GM12874 (cell line): ENCODE data around the gene DBX1.

Source experiments
- TF ChIP-seq, protein P1 (sequence below): IDR thresholded peaks from 2 replicates; pipeline ENCODE4 v1.5.1; 2011; ENCODE audit warnings: low read depth, mild to moderate bottlenecking, control low read depth, low read length, moderate library complexity; ENCODE audit not compliant: insufficient read depth

Gene DBX1

DNA sequence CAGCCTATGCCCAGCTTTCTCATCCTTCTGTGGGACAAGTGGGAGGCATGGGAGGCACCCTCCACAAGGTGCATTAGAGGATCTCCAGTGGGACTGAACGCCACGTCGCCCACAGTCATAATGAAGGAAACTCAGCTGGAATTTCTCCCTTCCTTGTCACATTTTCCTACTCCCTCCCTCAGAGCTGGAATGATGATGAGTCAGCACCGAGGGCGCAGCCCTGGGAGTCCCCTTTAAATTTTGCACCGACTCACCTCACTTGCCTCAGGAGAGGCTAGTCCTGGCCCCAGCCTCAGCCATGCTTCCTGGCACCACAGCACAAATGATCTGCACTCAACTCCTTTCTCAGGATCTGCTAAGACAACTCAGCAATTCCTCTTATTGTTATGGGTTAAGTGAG, 34.3 kb downstream of the DBX1 start:
- TF ChIP-seq, protein P1, sequence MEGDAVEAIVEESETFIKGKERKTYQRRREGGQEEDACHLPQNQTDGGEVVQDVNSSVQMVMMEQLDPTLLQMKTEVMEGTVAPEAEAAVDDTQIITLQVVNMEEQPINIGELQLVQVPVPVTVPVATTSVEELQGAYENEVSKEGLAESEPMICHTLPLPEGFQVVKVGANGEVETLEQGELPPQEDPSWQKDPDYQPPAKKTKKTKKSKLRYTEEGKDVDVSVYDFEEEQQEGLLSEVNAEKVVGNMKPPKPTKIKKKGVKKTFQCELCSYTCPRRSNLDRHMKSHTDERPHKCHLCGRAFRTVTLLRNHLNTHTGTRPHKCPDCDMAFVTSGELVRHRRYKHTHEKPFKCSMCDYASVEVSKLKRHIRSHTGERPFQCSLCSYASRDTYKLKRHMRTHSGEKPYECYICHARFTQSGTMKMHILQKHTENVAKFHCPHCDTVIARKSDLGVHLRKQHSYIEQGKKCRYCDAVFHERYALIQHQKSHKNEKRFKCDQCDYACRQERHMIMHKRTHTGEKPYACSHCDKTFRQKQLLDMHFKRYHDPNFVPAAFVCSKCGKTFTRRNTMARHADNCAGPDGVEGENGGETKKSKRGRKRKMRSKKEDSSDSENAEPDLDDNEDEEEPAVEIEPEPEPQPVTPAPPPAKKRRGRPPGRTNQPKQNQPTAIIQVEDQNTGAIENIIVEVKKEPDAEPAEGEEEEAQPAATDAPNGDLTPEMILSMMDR = no peak

DNA sequence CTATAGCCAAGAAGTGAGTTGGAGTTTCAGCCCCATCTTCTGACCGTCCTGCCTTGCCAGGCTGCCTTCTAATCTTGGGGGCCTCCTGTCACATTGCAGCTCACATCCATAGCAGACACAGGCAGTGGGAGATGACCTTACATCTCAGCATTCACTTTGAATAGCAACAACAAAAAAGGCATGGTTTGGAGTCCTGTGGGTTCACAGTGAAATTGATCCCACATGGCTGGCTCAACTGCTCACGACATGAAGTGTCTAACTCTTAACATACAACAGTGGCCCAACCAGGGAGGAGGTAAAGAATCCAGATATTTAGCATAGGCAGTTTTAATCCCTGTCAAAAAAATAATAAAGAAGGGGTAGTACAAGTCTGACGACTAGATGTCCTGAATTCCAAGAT, 38.1 kb downstream of the DBX1 start:
- TF ChIP-seq, protein P1 = no peak

DNA sequence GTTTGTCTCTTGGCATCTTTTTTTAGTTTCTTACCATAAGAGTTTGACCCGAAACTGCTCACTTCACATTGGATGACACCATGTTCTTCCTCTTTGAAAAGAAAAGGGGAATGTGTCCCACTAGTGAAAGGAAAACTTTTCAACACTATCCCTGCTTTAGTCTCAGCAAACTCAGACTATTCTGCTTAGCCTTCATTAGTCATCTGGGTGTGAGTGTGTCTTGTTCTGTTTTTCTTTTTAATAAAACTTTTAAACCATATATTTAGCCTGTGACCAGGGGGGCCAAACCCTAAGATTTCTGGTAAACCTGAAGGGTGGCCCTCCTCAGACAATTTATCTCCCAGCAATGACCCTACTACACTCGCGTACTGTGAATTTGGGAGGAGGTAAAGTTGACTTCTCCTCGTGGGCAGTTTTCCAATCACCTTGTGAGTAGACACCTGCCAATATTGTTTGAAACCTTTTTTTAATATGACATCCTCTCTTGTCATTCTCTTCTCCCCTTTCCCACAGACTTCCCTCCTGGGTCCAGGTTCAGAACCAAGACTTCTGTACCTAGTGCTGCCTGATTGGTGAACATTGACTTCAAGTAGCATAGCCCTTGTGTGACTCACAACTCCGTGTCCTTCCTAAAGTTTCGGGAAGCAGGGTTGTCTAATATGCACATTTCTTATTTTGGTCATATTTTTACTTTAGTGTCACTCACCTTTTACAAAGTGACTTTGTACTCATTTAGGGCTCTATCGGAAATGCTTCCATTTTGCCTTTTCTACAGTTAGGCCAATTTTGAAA, 39.9 kb downstream of the DBX1 start:
- TF ChIP-seq, protein P1 = no peak

DNA sequence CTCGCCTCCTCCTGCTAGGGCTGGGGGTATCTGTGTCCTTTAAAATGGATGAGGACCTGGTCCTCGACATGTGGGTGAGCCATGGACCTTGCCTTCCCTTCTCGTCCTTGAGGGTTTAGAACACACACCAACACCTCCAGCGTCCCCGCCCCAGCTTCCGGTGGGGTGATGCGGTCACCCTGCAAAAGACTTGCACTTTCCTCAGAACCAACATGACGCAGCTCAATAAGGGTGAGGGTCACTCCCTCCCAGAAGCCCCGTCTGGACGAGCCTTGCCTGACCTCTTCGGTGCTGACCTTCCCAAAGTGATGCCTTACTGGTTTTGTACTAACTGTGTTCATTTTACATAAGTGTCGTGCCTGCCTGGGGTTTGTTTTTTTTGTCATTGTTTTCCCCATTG, 41.0 kb downstream of the DBX1 start:
- TF ChIP-seq, protein P1 = no peak

DNA sequence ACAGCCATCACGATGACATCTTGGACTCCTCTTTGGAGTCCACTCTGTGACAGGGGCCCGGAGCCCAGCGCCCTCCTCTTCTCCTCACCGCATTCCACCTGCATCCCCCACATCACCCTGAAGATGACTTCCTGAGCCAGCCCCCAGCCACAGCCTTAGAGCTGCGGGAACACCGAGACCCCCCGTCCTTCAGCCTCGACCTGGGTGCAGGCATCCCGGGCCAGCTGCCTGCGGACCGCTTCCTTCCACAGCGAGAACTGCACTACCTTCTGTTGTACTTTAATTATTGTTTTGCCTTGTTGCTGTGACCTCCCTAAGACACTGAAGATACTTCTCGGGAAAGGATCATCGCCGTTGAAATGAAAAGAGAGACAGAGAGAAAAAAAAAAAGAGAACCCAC, 42.1 kb downstream of the DBX1 start:
- TF ChIP-seq, protein P1 = no peak

DNA sequence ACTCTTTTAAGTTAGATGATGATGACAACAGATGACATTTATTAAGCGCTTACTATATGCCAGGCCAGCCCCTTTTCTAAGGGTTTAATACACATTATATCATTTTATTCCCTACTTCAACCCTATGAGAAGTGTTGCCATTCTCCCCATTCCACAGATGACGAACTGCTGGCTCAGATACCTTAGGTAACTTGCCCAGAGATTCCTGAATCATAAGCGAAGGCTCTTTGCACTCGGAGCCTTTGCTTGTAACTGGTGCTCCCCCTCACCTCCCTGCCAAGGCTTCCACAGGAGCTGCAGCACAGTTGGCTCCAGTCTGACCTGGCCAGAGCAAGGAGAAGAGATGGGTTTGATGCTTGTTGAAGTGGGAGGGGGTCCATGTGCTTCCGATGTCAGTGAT, 43.0 kb downstream of the DBX1 start:
- TF ChIP-seq, protein P1 = no peak

DNA sequence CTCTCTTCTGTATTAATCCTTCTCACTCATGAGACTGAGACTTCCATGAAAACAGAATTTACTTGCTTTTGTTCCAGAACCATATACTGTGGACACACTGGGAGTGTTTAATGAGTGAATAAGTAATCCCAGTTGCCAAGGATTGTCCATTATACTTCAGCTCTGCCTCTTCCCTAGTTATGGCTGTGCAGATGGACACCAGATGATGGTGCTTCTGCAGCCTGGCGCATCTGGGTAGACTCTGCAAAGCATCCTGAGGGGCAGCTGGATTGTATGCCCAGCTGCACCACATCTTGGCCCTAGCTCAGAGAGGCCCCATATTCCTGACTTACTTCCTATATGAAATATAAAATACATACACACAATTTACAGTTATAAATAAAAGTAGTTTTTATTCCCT, 43.5 kb downstream of the DBX1 start:
- TF ChIP-seq, protein P1 = no peak

DNA sequence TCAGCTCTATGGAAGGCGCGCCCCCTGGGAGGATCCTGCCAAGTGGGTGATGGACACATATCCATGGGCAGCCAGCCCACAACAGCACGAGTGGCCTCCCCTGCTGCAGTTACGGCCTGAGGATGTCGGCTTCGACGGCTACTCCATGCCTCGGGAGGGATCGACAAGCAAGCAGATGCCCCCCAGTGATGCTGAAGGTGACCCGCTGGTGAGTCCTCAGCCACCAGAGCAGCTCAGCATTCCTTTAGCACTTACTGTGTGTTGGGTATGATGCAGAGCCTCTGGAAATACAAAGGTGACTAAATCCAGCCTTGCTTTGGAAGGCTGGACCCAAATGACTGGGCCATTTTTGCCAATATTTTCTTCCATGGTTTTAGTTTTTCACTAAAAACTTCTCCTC, 45.7 kb downstream of the DBX1 start:
- TF ChIP-seq, protein P1 = no peak
